Endothelial cell of umbilical vein (primary cell): ENCODE data around the gene PLXNA4.

Source experiments
- EZH2 ChIP-seq: IDR thresholded peaks from 2 replicates; pipeline ENCODE4 v1.6.1; 2012; ENCODE audit warnings: borderline replicate concordance, low read depth, mild to moderate bottlenecking, moderate library complexity, low read length, inconsistent platforms; ENCODE audit not compliant: severe bottlenecking
- MYC ChIP-seq: IDR thresholded peaks from one replicate; pipeline ENCODE4 v1.6.1; 2011; ENCODE audit warnings: mild to moderate bottlenecking, low read depth, low read length
- POLR2A ChIP-seq: IDR thresholded peaks from 2 replicates; pipeline ENCODE4 v1.6.1; 2012; ENCODE audit warnings: low read depth, mild to moderate bottlenecking, control low read depth, low read length
- POLR2AphosphoS5 ChIP-seq: IDR thresholded peaks from 2 replicates; pipeline ENCODE4 v1.6.1; 2012; ENCODE audit warnings: low read depth, mild to moderate bottlenecking, control low read depth, low read length, moderate library complexity; ENCODE audit not compliant: insufficient read depth
- TF ChIP-seq, protein P1 (sequence below), 2 donors: IDR thresholded peaks; 1 replicate in 1 of 2; 2 replicates in 1 of 2; pipeline ENCODE4 v1.5.1; 2011; ENCODE audit warnings: low read length in 2 of 2, mild to moderate bottlenecking in 2 of 2, moderate library complexity in 2 of 2, control low read depth in 1 of 2, inconsistent platforms in 1 of 2, low read depth in 1 of 2; ENCODE audit not compliant: insufficient read depth in 1 of 2; ENCODE audit errors: extremely low read depth in 1 of 2

DNA sequence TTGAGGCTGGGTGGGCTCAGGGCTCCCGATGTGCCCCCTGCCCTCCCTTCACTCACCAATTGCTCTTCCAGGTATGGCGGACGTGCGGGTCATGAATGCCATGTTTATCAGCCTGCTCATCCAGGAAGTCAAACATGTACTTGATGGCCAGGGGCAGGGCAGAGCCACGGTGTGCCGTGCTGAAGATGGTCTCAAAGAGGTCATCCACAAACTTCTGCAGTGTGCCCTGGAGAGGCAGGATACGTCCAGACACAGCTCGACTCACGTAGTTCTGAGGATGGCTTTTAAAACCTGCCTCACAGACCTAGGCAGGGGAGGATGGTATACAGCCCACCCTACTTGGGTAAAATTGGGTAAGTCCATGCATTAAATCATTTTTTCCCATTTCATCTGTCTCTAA lies 431.2 kb downstream of the PLXNA4 start:
- TF ChIP-seq, protein P1, sequence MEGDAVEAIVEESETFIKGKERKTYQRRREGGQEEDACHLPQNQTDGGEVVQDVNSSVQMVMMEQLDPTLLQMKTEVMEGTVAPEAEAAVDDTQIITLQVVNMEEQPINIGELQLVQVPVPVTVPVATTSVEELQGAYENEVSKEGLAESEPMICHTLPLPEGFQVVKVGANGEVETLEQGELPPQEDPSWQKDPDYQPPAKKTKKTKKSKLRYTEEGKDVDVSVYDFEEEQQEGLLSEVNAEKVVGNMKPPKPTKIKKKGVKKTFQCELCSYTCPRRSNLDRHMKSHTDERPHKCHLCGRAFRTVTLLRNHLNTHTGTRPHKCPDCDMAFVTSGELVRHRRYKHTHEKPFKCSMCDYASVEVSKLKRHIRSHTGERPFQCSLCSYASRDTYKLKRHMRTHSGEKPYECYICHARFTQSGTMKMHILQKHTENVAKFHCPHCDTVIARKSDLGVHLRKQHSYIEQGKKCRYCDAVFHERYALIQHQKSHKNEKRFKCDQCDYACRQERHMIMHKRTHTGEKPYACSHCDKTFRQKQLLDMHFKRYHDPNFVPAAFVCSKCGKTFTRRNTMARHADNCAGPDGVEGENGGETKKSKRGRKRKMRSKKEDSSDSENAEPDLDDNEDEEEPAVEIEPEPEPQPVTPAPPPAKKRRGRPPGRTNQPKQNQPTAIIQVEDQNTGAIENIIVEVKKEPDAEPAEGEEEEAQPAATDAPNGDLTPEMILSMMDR (IDR thresholded peaks at IDR 0.05; ENCODE audit: extremely low read depth in 1 of 2, insufficient read depth in 1 of 2, low read depth in 1 of 2, low read length in 2 of 2), result no peak
- TF ChIP-seq POLR2A, result no peak
- TF ChIP-seq MYC, result no peak
- no peak for TF ChIP-seq EZH2
- no peak for TF ChIP-seq POLR2AphosphoS5
